Dermis microvascular lymphatic vessel endothelial cell (primary cell): ENCODE data around the gene IGF2BP2. TPM values are rescaled to one million over a fixed set of nuclear protein-coding genes. Genes with fewer than 3 reads are reported as not detected.

Experiments
- DNase-seq, 2 donors: peaks; one replicate each; pipeline versions ENCODE4 v3.0.0 to v3.0.0-alpha.2; 2010; ENCODE audit warnings: low read depth in 2 of 2
- total RNA-seq: library from RNA; depleted of rRNA; stranded (reverse); fragments of >200 nt; gene quantifications from 2 replicates; pipeline ENCODE4 v1.2.1, GENCODE V29; 2014

The IGF2BP2 gene
- total RNA-seq, 1 donor from 2014 or later, result 26.8 TPM

DNA sequence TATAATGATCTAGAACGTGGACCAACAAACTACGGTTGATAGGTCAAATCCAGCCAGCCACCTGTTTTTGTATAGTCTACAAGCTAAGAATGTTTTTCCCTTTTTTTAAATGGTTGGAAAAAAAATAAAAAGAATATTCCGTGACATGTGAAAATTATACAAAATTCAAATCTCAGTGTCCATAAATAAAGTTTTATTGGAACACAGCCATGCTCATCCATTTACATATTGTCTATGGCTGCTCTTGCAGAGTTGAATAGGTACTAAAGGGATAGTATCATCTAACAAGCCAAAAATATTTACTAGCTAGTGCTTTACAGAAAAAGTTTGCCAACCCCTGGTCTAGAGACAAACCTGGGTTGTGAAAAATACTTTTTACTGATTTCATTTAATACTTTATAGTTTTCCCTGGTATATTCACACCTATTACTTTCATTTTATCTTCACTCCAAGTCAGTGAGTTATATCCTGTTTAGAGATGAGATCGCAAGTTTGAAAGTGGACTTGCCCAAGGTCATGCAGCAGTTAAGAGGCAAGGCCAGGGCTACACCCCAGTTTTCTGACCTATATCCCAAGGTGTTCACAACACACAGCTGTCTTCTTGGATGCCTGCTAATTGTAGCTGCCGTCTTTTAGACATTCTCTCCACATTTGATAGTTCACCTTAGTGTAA lies 58.4 kb downstream of the IGF2BP2 start:
- peak in 1 of 2 donors; percentile 38 for DNase-seq

DNA sequence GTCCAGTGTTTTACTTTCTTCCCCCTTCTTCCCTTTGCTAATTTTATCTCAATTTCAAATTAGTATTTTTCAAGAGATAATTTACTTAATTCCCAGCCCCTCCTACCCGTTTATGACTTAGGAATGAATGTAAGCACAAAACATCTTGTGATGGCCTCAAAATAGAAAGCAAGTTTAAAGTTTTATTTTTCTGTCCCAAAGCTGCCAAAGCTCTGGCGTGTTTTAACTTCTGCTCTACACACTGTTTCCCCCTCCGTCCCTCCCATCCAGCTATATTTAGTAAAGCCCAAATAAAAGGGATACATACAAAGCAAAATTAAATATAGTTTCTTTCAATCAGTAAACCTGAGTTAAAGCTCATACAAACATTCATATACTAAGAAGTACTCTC lies 59.9 kb downstream of the IGF2BP2 start:
- no peak for DNase-seq

DNA sequence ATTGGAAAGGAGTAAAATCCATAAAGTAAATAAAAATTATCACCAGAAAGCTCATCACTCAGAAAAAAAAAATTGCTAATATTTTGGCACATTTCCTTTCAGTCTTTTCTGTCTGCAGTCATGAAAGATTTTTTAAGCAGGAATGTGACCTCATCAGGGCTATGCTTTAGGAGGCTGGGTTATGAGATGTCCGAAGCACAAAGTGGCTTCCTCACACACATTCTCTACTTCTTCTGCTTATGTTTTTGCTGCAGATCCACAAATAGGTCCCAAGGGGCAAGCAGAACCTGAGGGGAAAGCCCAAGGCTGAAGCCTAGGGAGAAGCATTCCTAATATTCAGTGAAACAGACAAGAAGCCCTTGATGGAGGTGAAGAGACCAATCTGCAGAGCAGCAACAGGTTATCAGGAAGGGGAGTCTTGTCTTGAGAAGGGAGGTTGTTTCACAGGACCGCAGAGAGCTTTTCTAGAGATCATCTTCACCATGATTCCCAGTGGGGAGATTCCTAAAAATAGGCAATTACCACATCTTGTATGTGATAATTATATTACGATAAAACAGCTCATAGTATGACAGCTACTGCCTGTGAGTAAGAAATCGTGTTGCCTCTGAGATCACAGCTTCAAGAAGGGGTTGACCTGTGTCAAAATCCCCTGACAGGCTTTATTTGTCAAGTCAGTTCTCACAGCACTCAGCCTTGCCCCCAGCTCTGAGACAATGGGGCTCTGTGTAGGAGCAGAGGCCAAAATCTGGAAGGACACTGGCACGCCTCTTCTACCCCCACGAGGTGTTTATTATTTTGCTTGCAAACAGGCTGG lies 60.5 kb downstream of the IGF2BP2 start:
- DNase-seq, result peak in 1 of 2 donors; percentile 62

DNA sequence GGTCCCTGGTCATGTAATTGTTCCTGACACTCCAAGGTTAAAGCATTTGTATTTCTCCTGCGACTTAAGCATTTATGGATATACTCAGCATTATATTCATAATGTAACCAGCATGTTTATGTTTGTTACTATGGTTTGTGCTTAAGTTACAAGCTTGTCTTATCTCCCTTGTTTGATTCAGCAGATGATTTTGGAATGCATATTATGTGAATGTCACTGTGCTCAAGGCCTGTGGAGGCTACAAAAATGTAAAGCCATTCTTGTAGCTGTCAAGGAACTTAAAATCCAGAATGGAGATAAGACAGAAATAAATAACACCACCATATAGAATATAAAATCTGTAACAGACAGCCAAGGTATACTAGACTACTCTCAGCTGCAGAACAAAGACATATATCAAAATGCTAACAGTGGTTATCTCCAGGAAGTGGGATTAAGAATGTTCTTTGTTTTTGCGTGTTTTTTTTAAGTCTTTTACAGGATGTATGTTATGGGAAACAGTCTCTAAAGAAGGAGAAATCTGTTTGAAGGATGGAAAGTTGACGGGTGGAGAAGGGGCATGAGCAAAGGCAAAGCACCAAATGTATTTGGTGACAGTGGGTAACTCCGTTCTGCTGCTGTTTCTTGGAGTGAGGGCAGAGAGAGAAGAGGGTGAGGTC lies 61.4 kb downstream of the IGF2BP2 start:
- peak in 1 of 2 donors; percentile 59 for DNase-seq

DNA sequence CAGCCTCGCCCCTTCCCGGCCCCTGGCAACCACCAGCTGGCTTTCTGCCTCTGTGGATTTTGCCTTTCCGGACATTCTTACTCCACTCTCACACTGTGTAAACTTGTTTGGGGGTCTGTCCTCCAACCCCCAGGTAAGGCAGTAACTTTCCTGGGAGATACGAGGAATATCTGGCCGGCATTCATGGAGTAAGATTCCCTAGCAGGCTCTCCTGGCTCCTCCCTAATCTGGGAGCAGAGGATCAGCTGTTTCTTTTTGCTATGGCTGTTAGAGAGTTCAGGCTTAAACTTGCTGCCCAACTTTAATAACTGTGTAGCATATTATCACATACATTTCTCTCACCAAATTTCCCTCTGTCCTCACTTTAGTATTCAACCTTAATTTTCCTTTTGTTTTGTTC lies 64.3 kb downstream of the IGF2BP2 start:
- peak in 1 of 2 donors; percentile 32 for DNase-seq

DNA sequence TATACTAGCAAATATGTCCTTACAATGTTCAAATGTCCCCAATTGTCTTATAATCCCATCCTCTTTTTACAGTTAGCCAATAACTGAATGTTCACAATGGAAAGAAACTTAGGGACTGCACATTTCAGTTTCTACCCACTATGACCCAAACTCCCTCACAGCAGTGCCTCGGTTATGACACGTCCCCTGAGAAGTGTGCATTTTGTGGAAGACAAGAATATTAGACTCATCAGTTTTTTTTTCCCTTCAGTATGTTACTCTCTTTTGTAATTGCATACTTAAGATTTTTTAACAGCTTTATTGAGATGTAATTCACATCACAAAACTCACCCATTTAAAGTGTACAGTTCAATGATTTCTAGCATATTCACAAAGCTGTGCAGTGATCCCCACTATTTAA lies 64.8 kb downstream of the IGF2BP2 start:
- DNase-seq, result no peak

DNA sequence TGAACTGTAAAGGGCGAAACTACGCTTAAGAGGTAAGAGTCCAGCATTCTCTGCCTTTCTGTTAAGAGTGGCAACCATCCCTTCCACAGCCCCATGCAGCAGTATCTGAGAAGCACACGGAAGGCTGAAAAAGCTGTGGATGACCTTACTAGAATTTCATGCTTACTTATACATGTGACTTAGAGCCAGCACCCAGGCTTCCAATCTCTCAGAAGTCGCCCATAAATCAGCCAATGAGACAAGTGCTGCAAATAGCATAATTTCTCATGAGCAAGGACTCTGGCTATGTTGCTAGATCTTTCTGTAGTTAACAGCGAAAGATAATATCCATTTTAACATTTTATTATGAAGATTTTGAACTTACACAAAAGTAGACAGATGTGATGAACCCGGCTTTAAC lies 65.3 kb downstream of the IGF2BP2 start:
- no peak for DNase-seq

DNA sequence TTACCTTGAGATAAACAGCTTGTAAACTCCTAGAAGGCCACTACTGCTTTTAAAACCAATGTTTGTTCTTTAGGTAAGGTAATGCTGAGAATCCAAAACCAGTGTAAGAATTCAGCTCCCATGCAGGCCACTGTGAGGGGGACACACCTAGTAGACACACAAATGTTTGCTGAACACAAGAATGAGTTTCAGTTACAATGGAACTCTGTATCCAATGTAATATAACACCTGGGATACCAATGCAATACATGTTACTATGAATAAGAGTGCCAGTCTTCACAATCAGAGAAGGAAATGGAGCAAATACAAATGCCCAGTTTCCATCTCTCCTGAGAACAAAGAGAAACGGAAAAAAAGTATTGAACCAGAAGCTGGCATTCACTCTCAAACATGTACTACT lies 65.9 kb downstream of the IGF2BP2 start:
- DNase-seq, result peak in 1 of 2 donors; percentile 43

DNA sequence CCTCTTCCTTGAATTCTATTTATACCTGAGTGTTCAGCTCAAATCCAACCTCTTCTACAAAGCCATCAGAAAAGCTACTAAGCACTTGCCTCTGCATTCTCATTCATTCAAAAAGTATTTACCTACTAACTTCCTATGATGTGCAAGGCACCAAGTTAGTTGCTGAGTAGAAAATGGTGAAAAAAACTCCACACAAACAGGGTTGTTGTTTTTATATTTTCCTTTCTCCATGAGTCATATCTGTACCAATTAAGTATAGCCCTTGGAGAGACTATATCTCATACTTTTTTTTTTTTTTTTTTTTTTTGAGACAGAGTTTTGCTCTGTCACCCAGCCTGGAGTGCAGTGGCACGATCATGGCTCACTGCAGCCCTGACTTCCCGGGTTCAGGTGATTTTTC lies 67.7 kb downstream of the IGF2BP2 start:
- peak in 1 of 2 donors; percentile 45 for DNase-seq

DNA sequence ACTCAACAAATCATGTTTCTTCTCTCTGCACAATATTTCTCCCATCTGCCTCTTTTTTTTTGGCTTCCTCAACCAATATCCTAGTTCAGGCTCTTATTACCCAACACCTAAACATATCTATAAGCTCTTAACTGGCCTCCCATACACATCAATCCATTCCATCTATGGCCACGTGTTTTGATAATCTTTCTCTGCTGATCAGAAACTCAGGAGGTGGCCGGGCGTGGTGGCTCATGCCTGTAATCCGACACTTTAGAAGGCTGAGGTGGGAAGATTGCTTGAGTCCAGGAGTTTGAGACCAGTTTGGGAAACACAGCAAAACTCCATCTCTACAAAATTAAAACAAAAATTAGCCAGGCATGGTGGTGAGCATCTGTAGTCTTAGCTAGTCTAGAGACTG lies 68.4 kb downstream of the IGF2BP2 start:
- DNase-seq, result no peak

DNA sequence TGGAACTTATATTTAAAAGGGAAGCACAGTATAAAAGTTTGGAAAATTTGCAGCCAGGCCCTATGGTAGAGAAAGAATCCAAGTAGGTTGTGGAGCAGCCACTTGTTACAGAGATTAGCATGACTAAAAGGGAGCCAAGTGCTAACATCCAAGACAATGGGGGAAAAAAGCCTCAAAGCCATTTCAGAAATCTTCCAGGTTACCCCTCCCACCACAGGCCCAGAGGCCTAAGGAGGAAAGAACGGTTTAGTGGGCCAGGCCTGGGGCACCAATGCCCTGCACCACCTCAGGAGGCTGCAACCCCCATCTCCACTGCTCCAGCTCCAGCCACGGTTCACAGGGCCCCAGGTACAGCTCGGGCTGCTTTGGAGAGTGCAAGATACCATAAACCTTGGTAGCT lies 69.9 kb downstream of the IGF2BP2 start:
- DNase-seq, result no peak

DNA sequence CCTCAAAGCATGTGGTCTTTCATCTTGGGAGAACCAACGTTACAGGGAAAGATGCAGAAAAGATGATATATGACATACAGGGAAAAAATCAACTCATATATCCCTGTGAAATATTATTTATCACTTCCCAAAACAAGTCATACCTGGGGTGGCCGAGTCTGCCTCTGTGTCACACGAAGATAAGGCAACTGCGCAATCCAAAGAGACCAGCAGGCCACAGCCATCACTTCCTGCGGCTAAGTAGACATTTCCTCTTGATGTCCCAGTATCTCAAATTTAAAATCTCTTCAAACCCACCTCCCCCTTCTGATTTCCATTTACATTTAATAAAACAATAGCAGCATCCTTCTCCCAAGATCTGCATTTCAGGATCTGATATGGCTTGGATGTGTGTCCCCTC lies 71.5 kb downstream of the IGF2BP2 start:
- no peak for DNase-seq

DNA sequence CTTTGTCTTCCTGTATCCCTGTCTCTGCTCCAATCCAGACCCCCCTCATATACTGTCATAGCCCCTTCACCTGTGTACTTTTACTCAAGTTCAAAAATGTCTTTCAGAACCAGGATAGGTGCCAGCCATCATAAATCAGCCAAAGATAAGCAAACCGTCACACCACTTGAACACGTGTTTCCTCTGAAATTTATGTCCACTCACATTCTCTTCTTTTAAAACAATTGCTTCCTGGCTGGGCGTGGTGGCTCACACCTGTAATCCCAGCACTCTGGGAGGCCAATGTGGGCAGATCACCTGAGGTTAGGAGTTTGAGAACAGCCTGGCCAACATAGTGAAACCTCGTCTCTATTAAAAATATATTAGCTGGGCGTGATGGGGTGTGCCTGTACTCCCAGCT lies 74.1 kb downstream of the IGF2BP2 start:
- DNase-seq, result no peak

DNA sequence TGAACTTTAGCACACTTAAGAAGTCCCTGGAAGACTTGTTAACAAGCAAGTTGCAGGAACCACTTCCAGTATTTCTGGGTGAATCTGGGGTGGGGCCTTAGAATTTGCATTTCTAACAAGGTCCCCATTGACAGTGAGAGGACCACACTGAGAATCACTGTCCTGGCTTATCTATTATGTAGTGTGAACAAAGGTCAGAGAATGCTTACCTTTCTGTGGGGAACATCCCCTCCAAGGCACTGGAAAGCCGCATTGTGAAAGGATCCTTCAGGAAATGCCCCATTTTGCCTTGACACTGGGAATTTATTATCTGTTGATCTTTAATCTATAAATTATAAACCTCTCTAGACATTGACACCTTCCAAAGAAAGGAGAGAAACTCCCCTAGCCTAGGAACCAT lies 74.8 kb downstream of the IGF2BP2 start:
- no peak for DNase-seq

DNA sequence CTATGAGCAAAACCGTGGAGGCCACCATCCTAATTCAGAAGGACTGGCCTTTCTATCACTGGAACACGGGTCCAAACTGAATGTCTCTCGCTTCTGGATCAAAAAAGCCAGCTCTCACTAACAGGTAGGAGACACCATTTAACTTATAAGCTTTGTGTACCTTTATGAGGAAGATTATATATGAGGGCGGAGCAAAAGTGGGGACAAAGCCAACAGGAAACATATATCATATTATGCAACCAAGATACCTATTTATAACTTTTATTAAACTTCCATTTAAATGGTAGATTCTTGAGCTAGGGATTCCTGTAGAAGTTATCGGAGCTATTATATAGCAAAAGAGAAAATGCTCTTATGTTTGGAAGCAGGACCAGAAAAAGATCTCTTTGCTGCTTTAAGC lies 78.4 kb downstream of the IGF2BP2 start:
- DNase-seq, result peak in 1 of 2 donors; percentile 47

DNA sequence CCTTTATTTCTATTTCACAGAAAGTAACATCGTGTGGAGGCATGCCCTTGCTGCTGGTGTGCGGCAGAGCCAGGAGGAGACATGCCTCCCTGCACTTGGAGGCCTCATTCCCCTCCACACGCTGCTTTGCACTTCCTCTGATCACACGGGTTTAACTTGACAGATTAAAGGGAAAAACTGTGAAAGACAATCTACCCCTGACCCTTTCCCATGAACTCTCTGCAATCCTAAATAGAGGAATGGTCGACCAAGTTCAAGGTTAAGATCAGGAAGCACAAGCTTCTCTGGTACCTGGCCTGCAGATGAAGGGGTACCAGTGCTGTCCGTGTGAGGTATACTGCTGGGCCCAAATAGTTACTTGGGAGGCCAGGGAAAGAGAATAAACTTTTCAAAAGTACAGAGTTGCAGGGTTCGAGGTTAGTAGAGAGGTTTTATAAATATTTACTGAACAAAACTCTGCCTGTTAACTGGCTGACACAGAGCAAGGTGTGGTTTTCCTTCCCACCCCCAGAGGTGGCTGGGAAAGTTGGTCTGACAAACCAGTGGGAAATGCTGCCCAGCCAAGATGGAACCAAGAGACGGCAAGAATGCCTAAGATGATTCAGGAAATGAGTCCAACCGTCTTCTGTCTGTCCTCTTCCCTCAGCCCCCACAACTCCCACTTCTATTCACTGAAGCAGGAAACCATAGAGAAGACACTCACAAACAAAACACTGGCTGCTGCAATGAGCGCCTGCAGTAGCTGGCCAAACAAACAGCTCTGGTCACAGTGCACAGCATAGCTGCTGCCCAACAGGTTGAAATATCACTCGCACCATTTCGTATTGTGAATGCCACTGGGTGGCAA lies 79.6 kb downstream of the IGF2BP2 start:
- peak; percentile 67 to 91 for DNase-seq

DNA sequence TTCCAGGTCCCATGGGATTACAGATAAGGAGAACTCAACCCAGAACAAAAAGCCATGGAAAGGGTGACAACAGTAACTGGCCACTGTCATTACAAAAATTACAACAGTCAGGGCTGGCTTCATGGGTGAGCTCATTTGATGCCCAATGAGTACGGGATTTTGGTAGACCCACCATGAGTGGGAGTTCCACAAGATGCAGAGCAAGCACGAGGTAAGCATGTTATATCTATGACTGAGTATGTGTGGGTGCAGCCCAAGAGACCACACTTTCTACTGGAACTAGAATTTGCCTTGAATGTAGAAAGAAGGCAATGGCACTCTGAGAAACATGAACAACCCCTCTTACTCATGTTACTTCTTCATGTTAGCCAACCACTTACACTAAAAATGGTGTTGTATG lies 83.3 kb downstream of the IGF2BP2 start:
- DNase-seq, result no peak

DNA sequence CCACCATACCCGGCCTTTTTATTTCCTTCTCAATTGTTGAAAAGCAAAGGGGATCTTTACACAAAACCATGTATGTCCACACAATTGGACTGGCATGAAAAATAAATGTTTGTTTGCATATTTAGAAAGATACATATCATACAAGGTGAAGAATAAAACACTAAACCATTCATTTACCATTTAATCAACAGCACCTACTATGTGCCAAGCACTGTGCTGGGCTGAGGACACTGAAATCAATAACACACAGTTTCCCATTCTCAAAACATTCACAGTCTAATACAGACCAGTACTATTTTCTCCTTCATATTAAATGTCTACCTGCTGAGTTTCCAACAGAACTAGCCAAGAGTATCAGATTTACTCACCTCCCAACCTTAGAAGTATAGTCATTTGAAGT lies 84.7 kb downstream of the IGF2BP2 start:
- no peak for DNase-seq

DNA sequence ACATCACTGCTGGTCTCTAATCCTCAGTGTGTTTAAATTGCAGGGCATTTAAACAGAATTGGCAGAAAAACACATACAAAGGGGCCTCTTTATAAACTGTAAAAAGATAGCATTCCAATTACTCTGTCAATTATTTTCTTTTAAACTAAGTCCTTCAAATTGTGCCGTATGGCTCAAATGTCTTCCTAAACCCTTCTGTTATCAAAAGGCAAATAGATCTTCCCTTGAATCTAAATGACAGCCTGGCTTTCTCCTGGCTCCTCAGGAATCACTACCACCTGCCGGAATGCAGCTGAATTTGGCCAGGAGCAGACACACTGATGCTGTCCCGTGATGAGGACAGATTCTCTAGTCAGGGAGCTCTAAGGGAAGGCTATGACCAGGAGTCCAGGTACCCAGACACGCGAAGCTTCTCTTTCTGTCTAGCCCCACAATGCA lies 85.6 kb downstream of the IGF2BP2 start:
- no peak for DNase-seq

DNA sequence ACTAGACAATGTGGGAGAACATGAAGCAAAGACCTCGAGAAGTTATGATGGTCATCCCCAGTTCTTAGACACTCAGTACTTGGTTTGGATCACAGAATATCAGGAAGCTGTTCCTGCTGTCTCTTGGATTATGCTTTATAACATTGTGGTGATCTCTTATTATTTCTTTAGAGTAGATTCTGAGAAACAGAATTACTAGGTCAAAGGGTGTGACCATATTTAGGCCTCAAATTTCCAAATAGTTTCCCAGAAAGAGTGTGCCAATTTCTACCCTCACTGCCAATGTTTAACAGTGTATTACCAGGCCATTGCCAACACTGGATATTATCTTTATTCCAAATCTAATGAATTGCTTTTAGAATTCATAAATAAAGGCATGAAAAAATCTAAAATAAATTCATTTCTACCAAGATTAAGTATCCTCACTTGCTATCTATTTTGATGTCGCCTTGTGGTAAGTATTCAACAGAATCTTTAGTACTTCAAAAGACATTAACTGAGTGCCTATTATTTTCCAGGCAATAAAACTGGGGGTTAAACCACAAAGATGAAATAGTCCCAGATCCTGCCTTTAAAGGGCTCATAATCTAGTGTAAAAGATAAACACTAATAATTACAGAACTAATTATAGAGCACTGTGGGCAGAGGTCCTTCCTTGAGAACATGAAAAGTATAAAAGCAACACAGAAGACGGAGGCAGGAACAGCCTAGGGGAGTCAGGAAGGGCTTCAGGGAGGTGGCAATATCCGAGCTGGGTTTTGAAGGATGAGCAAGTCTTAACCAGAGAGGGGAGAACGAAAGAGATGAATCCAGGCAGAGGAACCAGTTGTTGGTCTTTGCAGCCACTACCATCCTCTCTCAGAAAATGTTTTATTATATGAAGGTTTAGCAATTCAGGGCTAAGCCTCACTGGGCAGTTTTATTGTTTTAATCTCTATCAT lies 86.8 kb downstream of the IGF2BP2 start:
- no peak for DNase-seq
